ENCODE results near the gene KIF16B.

The KIF16B gene

DNA sequence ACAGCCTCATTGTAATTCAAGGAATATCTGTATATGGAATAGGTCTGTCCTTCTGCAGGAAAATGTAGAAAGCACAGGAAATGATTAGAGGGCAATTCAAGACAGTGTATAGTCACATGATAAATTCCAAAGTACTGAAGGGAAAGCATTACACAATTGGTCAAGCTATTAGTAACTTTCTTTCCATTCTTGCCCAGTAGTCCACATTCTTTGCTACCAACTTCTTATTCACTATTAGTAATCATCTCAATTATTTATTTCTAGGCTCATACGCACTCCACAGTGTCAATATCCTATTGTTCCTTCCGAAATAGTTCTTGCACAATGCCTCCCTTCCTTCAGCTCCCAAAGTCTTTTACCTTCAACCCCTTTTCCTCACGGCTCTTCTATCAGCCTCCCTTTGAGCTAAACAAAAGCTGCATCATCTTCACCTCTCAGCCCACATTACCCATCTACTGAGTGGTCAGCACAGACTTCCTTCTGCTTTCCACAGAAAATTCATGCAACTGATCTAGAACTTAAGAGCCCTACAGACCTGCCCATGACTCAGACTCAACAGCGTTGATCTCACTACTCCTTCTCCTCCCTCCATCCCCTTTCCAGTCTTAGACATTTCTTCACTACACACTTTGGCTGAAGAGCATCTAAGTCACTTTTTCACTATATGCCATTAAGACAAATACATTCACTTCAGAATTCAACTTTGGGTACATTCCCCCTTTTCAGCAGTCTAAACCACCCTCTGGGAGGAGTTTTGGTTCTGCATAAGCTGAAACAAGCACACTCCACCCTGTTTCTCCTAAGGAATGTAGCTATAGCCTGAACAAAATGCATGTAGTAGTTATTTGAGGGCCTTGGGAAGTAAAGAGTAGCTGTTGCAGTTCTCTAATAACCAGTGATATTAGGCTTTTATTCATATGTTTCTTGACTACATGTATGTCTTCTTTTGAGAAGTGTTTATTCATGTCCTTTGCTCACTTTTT is 157.9 kb downstream of the KIF16B start:
- H2AFZ ChIP-seq: no peak overlapping the region

DNA sequence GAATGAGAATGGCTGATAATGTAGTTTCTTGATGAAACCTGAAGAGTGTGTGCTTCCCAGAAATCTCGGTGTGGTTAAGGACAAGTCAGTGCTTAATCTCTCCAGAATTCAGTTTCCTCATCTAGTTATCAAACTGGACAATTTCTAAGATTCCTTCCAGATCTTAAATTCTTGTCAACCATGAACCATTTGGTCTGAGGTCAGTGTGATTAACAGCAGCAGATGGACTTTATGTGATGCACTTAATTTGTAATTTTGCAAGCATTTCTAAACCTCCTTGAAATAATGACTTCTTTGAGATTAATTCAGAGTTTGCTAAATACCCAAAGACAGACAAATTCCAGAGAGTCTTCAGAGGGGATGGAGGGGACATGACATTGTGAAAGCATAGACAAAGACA is 160.3 kb downstream of the KIF16B start:
- Histone ChIP-seq H3K4me2 (ENCODE audit: low read length) (no peak overlapping the region), H3K27me3 (ENCODE audit: control insufficient read depth, insufficient read depth, low read length) (no peaks in the 10 kb centered on the region), H3K4me1 (peaks cover 14% of the 10 kb centered on the region), H2AFZ (no peak overlapping the region), H3K9ac (no peak overlapping the region), H3K9me3 (ENCODE audit: control insufficient read depth, low read length) (no peaks in the 10 kb centered on the region), H3K36me3 (ENCODE audit: control insufficient read depth, insufficient read depth, low read length) (no peaks in the 10 kb centered on the region), H3K79me2 (no peaks in the 10 kb centered on the region), H3K4me3 (ENCODE audit: low read depth, low read length) (no peak overlapping the region), H3K27ac (no peak overlapping the region)
- TF ChIP-seq, protein P1, sequence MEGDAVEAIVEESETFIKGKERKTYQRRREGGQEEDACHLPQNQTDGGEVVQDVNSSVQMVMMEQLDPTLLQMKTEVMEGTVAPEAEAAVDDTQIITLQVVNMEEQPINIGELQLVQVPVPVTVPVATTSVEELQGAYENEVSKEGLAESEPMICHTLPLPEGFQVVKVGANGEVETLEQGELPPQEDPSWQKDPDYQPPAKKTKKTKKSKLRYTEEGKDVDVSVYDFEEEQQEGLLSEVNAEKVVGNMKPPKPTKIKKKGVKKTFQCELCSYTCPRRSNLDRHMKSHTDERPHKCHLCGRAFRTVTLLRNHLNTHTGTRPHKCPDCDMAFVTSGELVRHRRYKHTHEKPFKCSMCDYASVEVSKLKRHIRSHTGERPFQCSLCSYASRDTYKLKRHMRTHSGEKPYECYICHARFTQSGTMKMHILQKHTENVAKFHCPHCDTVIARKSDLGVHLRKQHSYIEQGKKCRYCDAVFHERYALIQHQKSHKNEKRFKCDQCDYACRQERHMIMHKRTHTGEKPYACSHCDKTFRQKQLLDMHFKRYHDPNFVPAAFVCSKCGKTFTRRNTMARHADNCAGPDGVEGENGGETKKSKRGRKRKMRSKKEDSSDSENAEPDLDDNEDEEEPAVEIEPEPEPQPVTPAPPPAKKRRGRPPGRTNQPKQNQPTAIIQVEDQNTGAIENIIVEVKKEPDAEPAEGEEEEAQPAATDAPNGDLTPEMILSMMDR (IDR thresholded peaks at IDR 0.05): no peak

More for the DNA sequence above, 157.9 kb downstream of the KIF16B start:
- H3K4me3 ChIP-seq (ENCODE audit: low read depth, low read length): no peak overlapping the region
- no peak overlapping the region for H3K9ac ChIP-seq
- H3K27ac ChIP-seq: no peak overlapping the region
- H3K36me3 ChIP-seq (ENCODE audit: control insufficient read depth, insufficient read depth, low read length): no peaks in the 10 kb centered on the region
- H3K4me2 ChIP-seq (ENCODE audit: low read length): no peak overlapping the region
- H3K27me3 ChIP-seq (ENCODE audit: control insufficient read depth, insufficient read depth, low read length): no peaks in the 10 kb centered on the region
- H3K79me2 ChIP-seq: no peaks in the 10 kb centered on the region
- TF ChIP-seq, protein P1 (IDR thresholded peaks at IDR 0.05): no peak
- H3K4me1 ChIP-seq: peaks cover 7% of the 10 kb centered on the region
- no peaks in the 10 kb centered on the region for H3K9me3 ChIP-seq (ENCODE audit: control insufficient read depth, low read length)

DNA sequence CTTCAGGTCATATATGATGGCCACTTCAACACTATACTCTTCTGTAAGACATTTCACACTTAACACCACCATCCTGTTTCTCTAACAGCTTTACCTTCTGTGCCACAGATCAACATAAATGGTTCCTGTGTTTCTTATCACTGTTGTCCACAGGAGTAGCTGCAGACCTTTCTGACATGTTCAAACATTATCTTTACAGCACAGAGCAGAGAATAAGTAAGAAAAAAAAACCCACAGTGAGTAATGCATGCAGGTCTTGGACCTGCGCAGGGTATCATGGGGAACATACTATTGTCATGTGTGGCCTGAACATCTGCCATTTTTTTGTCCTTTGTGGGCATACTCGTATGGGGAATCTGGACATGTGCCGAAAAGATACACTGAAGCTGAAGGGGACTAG is 161.9 kb downstream of the KIF16B start:
- TF ChIP-seq, protein P1 (IDR thresholded peaks at IDR 0.05): no peak
- H2AFZ ChIP-seq: no peak overlapping the region
- H3K9me3 ChIP-seq (ENCODE audit: control insufficient read depth, low read length): no peaks in the 10 kb centered on the region
- H3K36me3 ChIP-seq (ENCODE audit: control insufficient read depth, insufficient read depth, low read length): no peaks in the 10 kb centered on the region
- H3K27me3 ChIP-seq (ENCODE audit: control insufficient read depth, insufficient read depth, low read length): no peaks in the 10 kb centered on the region
- no peaks in the 10 kb centered on the region for H3K79me2 ChIP-seq
- no peak overlapping the region for H3K4me3 ChIP-seq (ENCODE audit: low read depth, low read length)
- no peak overlapping the region for H3K9ac ChIP-seq
- peaks cover 24% of the 10 kb centered on the region for H3K4me1 ChIP-seq
- H3K27ac ChIP-seq: no peak overlapping the region
- H3K4me2 ChIP-seq (ENCODE audit: low read length): no peak overlapping the region

DNA sequence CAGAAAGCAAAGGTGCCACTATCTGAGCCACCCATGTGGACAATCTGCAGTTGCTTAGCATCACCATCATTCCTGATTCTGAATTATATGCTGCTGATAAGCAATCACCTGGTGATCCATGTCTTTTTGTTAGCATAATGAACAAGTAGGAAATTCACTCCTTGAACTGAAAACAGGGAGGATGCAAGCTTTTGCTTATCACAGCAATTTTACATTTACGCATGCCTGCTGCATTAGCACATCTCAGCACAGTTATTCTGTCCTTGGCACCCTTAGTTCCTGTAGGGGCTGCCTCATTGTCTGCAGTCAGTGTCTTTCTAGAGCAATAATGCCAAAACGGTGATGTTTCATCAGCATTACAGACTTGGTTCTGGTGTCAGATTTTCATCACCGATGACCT is 162.6 kb downstream of the KIF16B start:
- no peak overlapping the region for H3K4me3 ChIP-seq (ENCODE audit: low read depth, low read length)
- no peak overlapping the region for H3K9ac ChIP-seq
- TF ChIP-seq, protein P1 (IDR thresholded peaks at IDR 0.05): no peak
- H3K36me3 ChIP-seq (ENCODE audit: control insufficient read depth, insufficient read depth, low read length): no peaks in the 10 kb centered on the region
- no peaks in the 10 kb centered on the region for H3K27me3 ChIP-seq (ENCODE audit: control insufficient read depth, insufficient read depth, low read length)
- H3K27ac ChIP-seq: peak overlapping the region; percentile 12
- no peaks in the 10 kb centered on the region for H3K9me3 ChIP-seq (ENCODE audit: control insufficient read depth, low read length)
- peaks cover 24% of the 10 kb centered on the region for H3K4me1 ChIP-seq
- H3K4me2 ChIP-seq (ENCODE audit: low read length): no peak overlapping the region
- no peaks in the 10 kb centered on the region for H3K79me2 ChIP-seq
- no peak overlapping the region for H2AFZ ChIP-seq

Measured in parathyroid adenoma (tissue), 2 donors.